Middle frontal gyrus (tissue), 1 donor: ENCODE results near the gene LBHD2.

ENCODE experiments used
- DNase-seq: peaks from one replicate; pipeline ENCODE4 v3.0.0-alpha.2; 2015; ENCODE audit warnings: low spot score; ENCODE audit errors: extremely low spot score

The LBHD2 gene

GRCh38 chr14:103090481-103091020, 6.5 kb downstream of the LBHD2 start:
- no peak for DNase-seq

DNA sequence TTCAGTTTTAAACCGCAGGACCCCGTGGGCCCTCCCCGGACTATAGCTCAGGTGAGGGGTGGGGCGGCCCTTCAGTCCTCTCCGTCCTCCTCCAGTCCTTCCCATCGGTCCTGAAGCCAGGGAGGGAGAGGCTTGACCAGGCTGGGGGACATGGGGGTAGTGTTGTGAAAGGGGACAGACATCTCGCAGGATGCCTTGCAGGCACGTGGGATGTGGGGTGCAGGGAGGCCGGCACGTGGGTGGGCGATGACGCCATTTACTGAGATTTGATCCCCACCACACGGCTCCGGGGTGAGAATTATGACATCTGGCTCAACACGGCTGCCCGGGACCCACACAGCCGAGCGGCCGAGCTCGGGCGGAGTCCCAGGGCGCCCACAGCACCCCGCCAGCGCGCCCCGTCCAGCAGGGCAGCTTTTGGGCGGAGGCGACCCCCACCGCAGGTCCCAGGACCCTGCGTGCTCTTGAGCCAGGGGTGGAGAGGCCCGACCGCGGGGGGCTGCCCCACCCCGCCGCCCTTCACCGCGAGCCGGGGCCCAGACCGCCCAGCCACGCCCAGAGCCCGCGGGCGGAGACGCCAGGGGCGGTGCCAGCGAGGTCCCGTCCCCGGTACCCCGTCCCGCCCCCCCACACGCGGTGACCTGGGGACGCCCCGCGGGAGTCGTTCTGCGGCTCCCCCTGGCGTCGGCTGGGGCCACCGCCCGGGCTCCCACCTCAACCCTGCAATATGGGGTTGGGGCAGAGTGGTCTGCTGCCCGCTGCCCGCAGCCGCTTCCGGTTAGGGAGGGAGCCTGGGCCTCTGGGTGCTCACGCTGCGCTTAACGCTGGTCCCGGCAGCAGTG, 7.3 kb downstream of the LBHD2 start:
- DNase-seq = no peak

GRCh38 chr14:103091883-103092222, 7.8 kb downstream of the LBHD2 start:
- no peak for DNase-seq

- no peak for DNase-seq
Measured at GRCh38 chr14:103093856-103094405, 9.9 kb downstream of the LBHD2 start.

DNA sequence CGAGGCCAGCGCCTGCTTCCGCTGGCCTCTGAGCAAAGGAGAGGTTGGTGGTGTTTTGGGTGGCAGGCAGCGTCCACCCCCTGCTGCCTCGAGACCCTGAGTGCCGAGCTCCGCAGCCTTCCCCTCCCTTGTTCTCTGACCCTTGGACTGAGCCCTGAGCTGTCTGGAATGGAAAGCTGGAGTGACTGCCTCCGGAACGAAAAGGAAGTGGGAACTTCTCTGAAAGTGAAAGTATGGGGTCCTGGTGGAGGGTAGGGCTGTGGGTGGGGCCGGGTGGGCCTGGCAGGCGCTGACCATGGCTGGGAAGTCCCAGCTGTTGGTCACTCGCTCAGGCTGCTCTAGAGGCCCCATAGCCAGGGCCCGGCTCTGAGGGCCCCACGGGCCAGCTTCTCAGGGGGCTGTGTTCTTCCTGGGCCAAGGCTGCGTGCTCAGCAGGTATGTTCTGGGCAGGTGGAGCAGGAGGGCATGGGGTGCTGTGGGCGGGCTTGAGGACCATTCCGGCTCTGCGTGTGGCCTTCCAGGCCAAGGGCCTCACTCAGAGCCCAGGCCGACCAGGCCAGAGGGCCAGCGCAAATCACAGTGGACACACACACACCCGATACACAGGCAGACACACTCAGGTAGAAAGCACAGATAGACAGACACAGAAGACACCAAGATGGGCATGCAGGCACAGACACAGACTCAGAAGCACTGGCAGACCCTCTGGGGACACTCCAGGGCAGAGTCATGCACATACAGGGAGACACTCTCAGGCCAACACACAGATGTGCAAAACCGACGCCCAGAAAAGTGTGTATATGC, 10.6 kb downstream of the LBHD2 start, which contains the start of gene EXOC3L4:
TSS of gene EXOC3L4 (plus strand) at position 320 of the 804 bp plus-strand sequence. CDS start 5,495 bp downstream, outside the sequence.
- no peak for DNase-seq

DNA sequence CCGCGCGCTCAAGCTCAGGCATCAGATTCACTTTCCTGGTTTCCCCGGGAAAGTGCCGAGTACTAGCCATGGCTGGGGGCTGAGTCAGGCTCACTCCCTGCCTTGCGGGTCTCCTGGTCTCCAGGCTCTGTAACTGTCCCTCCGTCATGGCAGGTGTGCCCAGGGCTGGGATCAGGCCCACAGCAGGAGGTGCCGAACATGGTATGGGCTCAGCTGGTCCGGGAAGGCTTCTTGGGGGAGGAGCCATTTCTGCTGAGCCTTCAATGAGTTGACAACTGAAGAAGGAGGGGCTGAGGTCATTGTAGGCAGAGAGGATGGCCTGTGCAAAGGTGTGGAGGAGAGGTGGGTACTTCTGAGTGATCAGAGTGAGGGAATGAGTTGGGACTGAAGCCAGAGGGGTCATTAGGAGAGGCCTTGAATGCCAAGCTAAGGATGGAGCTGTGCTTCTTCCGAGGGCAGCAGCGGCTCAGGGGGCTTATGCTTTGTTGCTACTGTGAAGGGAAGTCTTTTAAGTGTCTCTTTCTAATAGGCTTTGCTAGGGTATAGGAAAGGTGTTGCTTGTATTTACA, 11.3 kb downstream of the LBHD2 start:
- no peak for DNase-seq

GRCh38 chr14:103096387-103096786, 12.4 kb downstream of the LBHD2 start:
- DNase-seq = no peak

DNA sequence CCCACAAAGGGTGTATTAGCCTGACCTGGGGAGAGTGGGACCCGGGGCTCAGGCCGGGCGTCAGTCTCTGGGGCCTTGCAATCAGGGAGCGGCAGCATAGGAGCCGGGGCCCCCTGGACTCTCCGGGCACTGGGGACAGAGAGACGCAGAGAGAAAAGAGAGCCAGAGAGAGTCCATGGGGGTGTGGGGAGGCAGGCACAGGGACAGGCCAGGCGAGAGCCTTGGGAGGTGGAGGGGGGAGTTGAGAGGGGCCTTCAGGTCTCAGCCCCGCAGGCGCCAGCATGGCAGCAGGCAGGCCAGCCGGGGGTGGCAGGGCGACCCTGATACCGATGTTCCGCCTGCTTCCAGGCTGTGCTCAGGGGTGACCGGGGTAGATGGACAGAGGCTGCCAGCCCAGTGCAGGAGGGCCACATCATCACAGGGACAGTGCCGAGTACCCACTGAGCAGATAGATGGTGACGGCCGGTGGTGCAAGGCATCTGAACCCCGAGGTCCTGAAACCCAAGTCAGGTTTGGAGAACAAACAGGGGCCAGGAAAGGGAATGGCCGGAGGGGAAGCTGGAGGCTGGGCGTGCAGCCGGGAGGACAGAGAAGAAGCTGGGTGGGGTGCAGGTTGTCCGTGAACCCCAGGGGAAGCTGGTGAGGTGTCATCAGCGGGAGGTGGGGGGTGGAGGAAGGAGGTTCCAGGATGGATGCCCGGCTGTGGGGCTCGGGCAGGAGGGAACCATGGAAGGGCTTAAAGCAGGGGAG, 13.4 kb downstream of the LBHD2 start:
- no peak for DNase-seq

DNA sequence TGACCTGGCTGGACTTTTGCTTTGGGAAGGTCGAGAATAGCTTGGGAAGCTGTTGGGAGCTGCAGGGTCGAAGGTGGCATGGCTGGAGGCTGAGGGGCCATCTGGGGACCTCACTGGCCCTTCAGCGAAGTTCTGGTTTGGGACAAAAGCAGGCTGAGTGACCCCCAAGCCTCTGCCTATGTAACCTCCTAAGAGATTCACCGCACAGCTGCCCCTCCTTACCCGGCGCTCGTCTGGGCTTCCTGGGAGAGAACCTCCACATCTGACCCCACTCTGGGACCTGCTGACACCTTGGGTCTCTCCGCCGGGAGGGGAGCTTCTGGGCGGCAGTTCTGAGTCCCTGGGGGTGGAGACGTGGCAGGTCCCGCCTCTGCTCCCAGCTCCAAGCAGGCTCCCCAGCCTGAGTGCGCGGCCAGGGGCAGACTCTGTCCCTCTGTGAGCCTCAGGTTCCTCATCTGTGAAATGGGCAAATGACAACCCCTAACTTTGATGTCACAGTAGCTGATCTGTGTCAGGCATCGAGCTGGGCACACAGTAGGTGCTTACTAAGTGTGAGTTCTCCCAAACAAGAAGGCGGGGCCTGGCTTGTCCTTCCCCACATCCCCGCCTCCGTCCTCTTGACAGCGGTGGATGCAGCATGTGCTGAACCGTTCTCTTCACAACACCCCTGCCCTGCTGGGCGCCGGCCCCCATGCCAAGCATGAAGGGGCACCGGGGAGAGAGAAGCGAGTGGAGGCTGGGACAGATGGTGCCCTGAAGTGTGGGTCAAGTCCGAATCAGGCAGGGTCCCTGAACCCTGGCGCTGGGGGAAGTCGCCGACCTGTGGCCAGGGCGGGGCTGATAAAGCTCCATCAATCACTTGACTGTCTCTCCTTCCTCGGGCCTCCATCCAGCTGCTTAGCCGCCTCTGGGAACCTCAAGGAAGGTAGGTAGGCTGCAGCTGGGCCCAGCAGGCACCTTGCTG, 14.3 kb downstream of the LBHD2 start:
- no peak for DNase-seq

DNA sequence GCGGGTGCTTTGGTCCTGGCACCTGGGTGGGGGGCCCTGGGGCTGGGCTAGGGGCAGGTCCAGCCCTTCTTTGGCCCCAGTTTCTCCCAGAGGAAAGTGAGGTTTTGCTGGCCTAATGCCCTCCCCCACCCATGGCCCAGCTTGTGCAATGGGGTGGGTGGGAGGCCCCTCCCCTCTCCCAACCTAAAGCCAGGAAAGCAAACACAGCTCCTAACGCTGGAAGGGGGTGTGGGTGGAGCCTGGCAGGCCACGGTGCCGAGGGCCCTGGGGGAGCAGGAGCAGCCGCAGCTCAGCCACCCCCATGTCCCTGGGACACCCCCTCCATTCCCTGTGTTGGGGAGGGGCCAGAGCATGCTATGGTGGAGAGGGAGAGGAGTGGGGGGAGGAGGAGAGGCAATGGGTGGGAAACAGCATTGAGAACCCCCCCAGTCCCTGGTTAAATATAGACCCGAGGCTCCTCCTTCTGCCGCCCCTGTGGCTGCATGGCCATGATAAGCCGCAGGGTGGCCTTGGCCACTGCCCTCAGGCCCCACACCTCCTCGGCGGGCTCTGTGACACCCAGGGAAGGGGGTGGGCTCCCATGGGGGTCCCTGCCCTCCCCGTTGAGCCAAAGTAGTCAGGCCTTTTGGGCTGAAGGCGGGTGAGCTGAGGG, 15.2 kb downstream of the LBHD2 start:
- DNase-seq = no peak

DNA sequence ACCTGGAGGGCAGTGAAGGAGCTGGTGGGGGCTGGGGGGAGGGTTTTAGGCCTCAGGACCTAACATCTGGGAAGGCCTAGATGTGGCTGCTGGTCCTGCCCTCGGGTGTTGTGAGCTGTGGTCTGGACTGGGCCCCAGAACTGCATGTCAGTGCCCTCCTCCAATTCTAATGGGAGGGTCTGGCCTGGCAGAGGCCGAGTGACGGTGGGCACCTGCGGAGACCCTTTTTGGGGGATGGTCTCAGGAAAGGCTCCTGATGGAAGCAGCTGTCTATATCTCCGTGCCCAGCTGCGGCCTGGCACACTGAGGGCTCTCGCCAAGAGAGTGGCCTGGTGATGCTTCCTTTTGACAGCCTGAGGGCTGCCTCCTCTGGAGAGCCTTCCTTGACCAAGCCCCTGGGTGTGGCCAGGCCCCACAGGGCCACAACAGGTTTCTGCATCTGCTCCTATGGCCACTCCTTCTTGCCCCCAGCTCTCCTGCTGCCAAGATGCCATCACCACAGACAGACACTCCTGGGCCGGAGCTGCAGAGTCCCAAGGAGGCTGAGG, 15.8 kb downstream of the LBHD2 start:
- DNase-seq = no peak

- DNase-seq = no peak
Measured at GRCh38 chr14:103100281-103101121, 16.5 kb downstream of the LBHD2 start.

DNA sequence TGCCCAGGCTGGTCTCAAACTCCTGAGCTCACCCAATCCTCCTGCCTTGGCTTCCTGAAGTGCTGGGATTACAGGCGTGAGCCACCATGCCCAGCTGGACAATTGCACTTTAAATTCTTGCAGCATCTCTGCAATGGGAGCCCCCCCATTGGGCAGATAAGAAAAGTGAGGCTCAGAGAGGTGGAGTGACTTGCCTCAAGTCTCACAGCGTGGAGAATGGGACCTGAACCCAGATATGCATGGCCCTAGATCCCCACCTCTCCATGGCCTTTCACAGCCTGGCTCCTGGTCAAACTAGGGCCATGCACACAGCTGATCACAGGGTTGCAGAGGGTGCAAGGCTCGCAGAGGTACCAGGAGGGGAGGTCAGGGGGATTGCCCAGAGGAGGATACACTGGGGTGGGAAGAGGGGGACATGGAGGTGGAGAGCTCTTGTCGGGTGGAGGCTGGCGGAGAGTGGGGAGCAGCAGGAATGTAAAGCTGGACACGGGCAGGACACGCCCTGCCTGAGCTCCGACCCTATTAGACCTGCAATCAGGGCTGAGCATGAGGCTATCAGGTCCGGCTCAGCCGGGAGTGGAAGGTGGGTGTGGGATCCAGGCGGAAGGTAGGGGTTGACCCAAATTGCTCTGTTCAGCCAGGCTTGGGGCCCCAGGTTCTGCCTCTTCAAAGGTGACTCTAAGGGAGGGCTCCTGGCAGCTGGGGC, 17.4 kb downstream of the LBHD2 start:
- no peak for DNase-seq

DNA sequence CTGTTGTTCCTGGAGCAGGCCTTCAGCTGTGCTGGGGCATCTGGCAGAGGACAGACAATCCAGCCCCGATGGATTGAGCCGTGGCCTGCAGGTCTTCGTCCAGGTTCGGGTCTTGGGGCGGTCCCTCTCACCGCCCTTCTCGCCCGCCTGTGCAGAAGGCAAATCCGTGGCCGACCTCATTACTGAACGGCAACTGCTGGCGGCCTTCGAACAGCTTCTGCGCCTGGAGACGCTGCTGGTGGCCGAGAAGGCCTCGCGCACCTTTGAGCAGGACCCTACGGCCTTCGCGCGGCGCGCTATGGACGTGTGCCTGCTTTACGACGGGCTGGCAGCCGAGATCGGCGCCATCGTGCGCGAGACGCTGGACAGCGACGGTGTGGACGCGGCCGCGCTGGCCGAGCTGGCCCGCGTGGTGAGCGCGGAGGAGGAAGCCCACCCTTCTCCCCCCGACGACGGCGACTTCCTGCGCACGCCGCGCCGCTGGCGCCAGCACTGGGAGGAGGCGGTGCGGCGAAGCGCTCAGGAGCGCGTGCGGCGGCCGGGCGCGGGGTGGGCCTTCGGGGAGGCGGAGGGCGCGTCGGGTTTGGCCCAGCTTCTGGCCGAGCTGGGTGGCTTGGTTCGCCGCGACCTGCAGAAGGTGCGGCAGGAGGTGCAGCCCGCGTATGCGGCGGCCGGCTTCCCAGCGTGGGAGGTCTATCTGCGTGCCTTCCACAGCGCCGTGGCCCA, 18.1 kb downstream of the LBHD2 start:
- DNase-seq = no peak

DNA sequence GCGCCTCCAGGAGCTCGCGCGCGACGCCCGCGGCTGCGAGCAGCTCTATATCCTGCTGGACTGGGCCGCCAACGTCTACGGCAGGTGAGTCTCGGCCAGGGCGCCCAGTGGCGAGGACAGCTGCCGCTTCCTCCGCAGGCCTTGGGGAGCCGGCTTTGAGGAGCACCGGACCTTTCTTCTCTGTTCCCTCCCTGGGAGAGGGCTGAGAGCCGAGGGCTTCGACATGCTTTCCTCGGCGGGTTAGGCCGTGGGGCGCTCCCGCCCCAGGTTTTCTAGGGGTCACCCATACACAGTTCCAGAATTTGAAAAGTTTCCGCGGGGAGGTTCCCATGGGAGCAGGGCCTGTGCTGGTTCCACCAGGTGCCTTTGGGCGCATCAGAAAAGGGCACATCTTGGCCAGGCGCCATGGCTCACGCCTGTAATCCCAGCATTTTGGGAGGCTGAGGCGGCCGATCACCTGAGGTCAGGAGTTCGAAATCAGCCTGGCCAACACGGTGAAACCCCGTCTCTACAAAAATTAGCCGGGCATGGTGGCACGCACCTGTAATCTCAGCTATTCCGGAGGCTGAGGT, 18.8 kb downstream of the LBHD2 start:
- no peak for DNase-seq
